ENCODE measurements around the gene BNC2. TPM values are rescaled to one million over a fixed set of nuclear protein-coding genes. Genes with fewer than 3 reads are reported as not detected.

BNC2 gene
- total RNA-seq, 4 donors from 2014 or later = 20.5 to 55.4 (median 26.2) TPM

DNA sequence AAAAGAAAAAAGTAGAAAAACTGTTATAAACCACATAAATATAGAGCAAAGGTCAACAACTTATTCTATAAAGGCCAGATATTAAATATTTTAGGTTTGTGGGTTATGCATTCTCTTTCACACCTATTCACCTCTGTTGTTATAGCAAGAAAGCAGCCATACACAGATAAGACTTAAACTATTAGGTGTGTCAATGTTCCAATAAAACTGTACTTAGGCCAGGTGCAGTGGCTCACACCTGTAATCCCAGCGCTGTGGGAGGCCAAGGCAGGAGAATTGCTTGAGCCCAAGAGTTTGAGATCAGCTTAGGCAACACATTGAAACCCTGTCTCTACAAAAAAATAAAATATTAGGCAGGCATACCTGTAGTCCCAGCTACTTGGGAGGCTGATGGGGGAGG lies 314.7 kb downstream of the BNC2 start:
- H3K4me3 ChIP-seq = no peak overlapping the region
- peak; percentile 46 for DNase-seq
- H3K4me1 ChIP-seq = peaks cover 6 to 35% (median 20%) of the 10 kb centered on the region in 4 donors
- TF ChIP-seq, protein P1, sequence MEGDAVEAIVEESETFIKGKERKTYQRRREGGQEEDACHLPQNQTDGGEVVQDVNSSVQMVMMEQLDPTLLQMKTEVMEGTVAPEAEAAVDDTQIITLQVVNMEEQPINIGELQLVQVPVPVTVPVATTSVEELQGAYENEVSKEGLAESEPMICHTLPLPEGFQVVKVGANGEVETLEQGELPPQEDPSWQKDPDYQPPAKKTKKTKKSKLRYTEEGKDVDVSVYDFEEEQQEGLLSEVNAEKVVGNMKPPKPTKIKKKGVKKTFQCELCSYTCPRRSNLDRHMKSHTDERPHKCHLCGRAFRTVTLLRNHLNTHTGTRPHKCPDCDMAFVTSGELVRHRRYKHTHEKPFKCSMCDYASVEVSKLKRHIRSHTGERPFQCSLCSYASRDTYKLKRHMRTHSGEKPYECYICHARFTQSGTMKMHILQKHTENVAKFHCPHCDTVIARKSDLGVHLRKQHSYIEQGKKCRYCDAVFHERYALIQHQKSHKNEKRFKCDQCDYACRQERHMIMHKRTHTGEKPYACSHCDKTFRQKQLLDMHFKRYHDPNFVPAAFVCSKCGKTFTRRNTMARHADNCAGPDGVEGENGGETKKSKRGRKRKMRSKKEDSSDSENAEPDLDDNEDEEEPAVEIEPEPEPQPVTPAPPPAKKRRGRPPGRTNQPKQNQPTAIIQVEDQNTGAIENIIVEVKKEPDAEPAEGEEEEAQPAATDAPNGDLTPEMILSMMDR (IDR thresholded peaks at IDR 0.05) = no peak
- TF ChIP-seq EP300 (IDR thresholded peaks at IDR 0.05; ENCODE audit: low read depth) (no peak), POLR2AphosphoS5 (IDR thresholded peaks at IDR 0.05) (no peak), POLR2A (IDR thresholded peaks at IDR 0.05) (no peak)
- in situ Hi-C loops (cut with MboI; ENCODE audit: low pct_ligation_motif_present in 1 of 4, low pct_unique_long_range_greater_than_20kb in 1 of 4, low sequenced_read_pairs in 3 of 4) (no loop called here), intact Hi-C loops (cut with DNase I; ENCODE audit: low total_unique reads) (no loop called here)
- H3K27me3 ChIP-seq = no peaks in the 10 kb centered on the region
- no peaks in the 10 kb centered on the region for H3K9me3 ChIP-seq
- peak overlapping the region in 1 of 4 donors; percentile 42 for H3K27ac ChIP-seq
- no peaks in the 10 kb centered on the region for H3K36me3 ChIP-seq
- 22 to 67% methylated on average over 1 of the region's 1 CpG for WGBS, 2 donors (ENCODE audit: low coverage in 1 of 2)

DNA sequence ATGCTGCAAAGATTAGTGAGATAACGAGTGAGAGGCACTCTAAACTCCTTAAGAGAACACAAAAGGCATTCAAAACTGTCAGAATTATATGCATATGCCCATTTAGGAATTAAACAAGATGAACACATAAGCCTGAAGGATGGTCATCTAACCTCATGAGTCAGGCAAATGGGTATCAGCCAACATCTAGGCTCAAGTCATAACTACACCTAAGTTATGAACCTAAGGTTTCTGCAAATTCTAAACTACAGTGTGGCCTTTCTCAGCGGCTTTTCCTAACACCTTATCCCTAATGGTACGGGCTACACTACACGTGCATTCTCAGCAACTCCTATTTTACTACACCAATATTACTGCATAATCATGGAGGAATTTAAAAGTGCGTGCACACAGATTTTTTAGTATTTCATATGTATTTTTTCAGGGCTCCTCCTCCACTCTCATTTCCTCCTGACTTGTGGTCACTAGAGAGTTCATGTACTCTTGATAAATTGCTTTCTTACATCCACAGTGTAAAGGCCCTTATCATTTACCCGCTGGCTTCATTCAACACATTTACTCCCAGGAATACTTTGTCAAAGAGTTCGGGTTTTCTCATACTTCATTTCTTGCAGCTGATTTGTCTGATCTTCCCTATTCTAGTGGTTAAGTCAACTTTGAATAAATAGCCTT lies 316.5 kb downstream of the BNC2 start:
- H3K4me1 ChIP-seq = peaks cover 0 to 17% (median 6%) of the 10 kb centered on the region in 4 donors
- H3K27ac ChIP-seq = no peak overlapping the region
- no peaks in the 10 kb centered on the region for H3K36me3 ChIP-seq
- H3K27me3 ChIP-seq = no peaks in the 10 kb centered on the region
- no peak for DNase-seq
- no peak for TF ChIP-seq POLR2A (IDR thresholded peaks at IDR 0.05)
- no peak for TF ChIP-seq EP300 (IDR thresholded peaks at IDR 0.05; ENCODE audit: low read depth)
- TF ChIP-seq POLR2AphosphoS5 (IDR thresholded peaks at IDR 0.05) = no peak
- TF ChIP-seq, protein P1 (IDR thresholded peaks at IDR 0.05) = no peak
- no peak overlapping the region for H3K4me3 ChIP-seq
- in situ Hi-C loops (cut with MboI; ENCODE audit: low pct_ligation_motif_present in 1 of 4, low pct_unique_long_range_greater_than_20kb in 1 of 4, low sequenced_read_pairs in 3 of 4) = no loop called here
- intact Hi-C loops (cut with DNase I; ENCODE audit: low total_unique reads) = no loop called here
- H3K9me3 ChIP-seq = no peaks in the 10 kb centered on the region
- WGBS, 2 donors (ENCODE audit: low coverage in 1 of 2) = 78 to 84% methylated on average over 6 to 7 of the region's 7 CpGs

DNA sequence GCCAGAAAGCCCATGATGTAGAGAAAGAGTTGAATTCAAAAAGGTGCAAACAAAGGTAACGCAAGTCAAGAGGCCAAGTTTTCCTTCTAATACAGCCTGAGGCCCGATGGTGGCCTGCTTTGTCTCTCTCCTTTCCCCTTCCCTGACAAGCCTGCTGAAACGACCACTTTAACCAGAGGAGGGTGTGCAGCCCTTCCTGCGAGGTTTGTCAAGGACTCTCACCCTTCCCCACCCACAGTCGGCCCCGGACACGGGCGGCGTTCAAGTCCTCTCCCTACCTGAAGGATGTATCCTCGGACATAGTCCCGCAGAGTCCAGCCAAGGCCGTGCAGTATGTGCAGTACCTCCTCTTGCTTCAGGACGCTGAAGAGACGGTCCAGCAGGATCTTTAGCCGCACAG lies 318.2 kb downstream of the BNC2 start:
- DNase-seq = no peak
- TF ChIP-seq, protein P1 (IDR thresholded peaks at IDR 0.05) = no peak
- TF ChIP-seq POLR2AphosphoS5 (IDR thresholded peaks at IDR 0.05) (no peak), POLR2A (IDR thresholded peaks at IDR 0.05) (no peak), EP300 (IDR thresholded peaks at IDR 0.05; ENCODE audit: low read depth) (no peak)
- WGBS, 2 donors (ENCODE audit: low coverage in 1 of 2) = 57 to 81% methylated on average over 1 to 12 of the region's 15 CpGs
- Histone ChIP-seq H3K4me1 (peaks cover 0 to 16% (median 6%) of the 10 kb centered on the region in 4 donors), H3K36me3 (no peaks in the 10 kb centered on the region), H3K4me3 (no peak overlapping the region), H3K9me3 (no peaks in the 10 kb centered on the region), H3K27me3 (no peaks in the 10 kb centered on the region), H3K27ac (peak overlapping the region in 1 of 4 donors; percentile 14)
- intact Hi-C loops (cut with DNase I; ENCODE audit: low total_unique reads) = no loop called here
- in situ Hi-C loops (cut with MboI; ENCODE audit: low pct_ligation_motif_present in 1 of 4, low pct_unique_long_range_greater_than_20kb in 1 of 4, low sequenced_read_pairs in 3 of 4) = no loop called here

DNA sequence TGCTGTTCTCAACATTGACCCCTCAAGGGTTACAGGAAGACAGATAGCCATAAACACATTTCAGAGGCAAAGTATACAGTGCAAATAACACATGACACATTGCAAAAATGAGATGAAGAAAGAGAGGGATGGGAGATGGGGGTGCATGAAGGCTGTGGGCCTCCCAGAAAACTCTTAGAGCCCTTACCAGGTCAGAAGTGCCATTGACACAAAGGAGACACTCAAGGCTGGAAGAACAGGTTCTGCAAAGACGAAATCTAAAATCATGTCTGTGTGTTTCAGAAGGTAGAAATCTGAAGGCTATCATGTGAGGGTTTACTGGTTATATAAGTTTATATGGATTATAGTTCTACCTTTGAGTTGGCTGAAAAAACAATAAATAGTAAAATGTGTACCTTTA lies 318.8 kb downstream of the BNC2 start:
- intact Hi-C loops (cut with DNase I; ENCODE audit: low total_unique reads) = no loop called here
- DNase-seq = no peak
- Histone ChIP-seq H3K4me1 (peaks cover 0 to 16% (median 6%) of the 10 kb centered on the region in 4 donors), H3K4me3 (no peak overlapping the region), H3K27me3 (no peaks in the 10 kb centered on the region), H3K9me3 (no peaks in the 10 kb centered on the region), H3K27ac (no peak overlapping the region), H3K36me3 (no peaks in the 10 kb centered on the region)
- in situ Hi-C loops (cut with MboI; ENCODE audit: low pct_ligation_motif_present in 1 of 4, low pct_unique_long_range_greater_than_20kb in 1 of 4, low sequenced_read_pairs in 3 of 4) = no loop called here
- TF ChIP-seq POLR2A (IDR thresholded peaks at IDR 0.05) (no peak), POLR2AphosphoS5 (IDR thresholded peaks at IDR 0.05) (no peak), EP300 (IDR thresholded peaks at IDR 0.05; ENCODE audit: low read depth) (no peak)
- TF ChIP-seq, protein P1 (IDR thresholded peaks at IDR 0.05) = no peak
- 25 to 37% methylated on average over 1 of the region's 1 CpG for WGBS, 2 donors (ENCODE audit: low coverage in 1 of 2)
